IMR-90 (cell line): ENCODE measurements around the gene RALGPS1. TPM values are rescaled to one million over a fixed set of nuclear protein-coding genes. Genes with fewer than 3 reads are reported as not detected.

Source experiments
- ATAC-seq: fragments of 200-7000 bp; cut with Tn5 transposase; 2 replicates; pipeline ENCODE4 v1.9.1; 2020; ENCODE audit warnings: low read depth, mild to moderate bottlenecking, moderate library complexity
- BruUV-seq: library from RNA; stranded (reverse); fragments of 400-500 nt; replicated peaks from 2 replicates; lab custom pipeline; 2021; lab: Mats Ljungman, UMichigan
- CTCF ChIA-PET: fragments of 300-600 bp; formaldehyde crosslinking; extraction: SDS; loops from one replicate; lab custom pipeline; 2021; ENCODE audit warnings: antibody characterized with exemption; lab: Yijun Ruan, JAX
- POLR2A ChIA-PET: fragments of 300-600 bp; sonication (Branson Sonifier 250); formaldehyde crosslinking; loops from one replicate; lab custom pipeline; 2022; ENCODE audit warnings: antibody characterized with exemption; ENCODE audit not compliant: unreplicated experiment; lab: Charles Lee
- DNase-seq: peaks from one replicate; pipeline ENCODE4 v3.0.0; 2013
- H2AFZ ChIP-seq: replicated peaks from 2 replicates; pipeline ENCODE3; 2013; ENCODE audit warnings: low read length, mild to moderate bottlenecking; ENCODE audit not compliant: poor library complexity
- H2AK5ac ChIP-seq: 2 replicates; pipeline ENCODE4 v1.6.1; 2013; ENCODE audit warnings: low read depth, low read length, inconsistent platforms
- H2AK9ac ChIP-seq: replicated peaks from 2 replicates; pipeline ENCODE3; 2013; ENCODE audit warnings: mild to moderate bottlenecking, low read depth, low read length, moderate library complexity; ENCODE audit not compliant: poor library complexity
- H2BK120ac ChIP-seq: 2 replicates; pipeline ENCODE4 v1.6.1; 2013; ENCODE audit warnings: low read depth, low read length, inconsistent platforms
- H2BK15ac ChIP-seq: 3 replicates; pipeline ENCODE4 v1.6.1; 2013; ENCODE audit warnings: low read depth, low read length, inconsistent platforms
- H2BK20ac ChIP-seq: 2 replicates; pipeline ENCODE4 v1.6.1; 2013; ENCODE audit warnings: low read depth, mild to moderate bottlenecking, inconsistent platforms, low read length, moderate library complexity
- H2BK5ac ChIP-seq: 2 replicates; pipeline ENCODE4 v1.6.1; 2013; ENCODE audit warnings: mild to moderate bottlenecking, low read depth, low read length, inconsistent platforms; ENCODE audit not compliant: poor library complexity, severe bottlenecking
- H3K14ac ChIP-seq: replicated peaks from 2 replicates; pipeline ENCODE4 v1.6.1; 2013; ENCODE audit warnings: low read depth, low read length, inconsistent platforms
- H3K18ac ChIP-seq: 2 replicates; pipeline ENCODE4 v1.6.1; 2013; ENCODE audit warnings: low read depth, low read length, control low read depth
- H3K23ac ChIP-seq: 2 replicates; pipeline ENCODE4 v1.6.1; 2013; ENCODE audit warnings: low read depth, low read length, inconsistent platforms
- H3K27ac ChIP-seq: 2 replicates; pipeline ENCODE4 v1.5.1; 2013; ENCODE audit warnings: mild to moderate bottlenecking, control low read depth, low read length; ENCODE audit not compliant: insufficient read depth
- H3K27me3 ChIP-seq: 2 replicates; pipeline ENCODE4 v1.6.1; 2013; ENCODE audit warnings: low read length; ENCODE audit not compliant: control insufficient read depth, insufficient read depth
- H3K36me3 ChIP-seq: 2 replicates; pipeline ENCODE4 v1.6.1; 2013; ENCODE audit warnings: low read length, mixed read lengths; ENCODE audit not compliant: control insufficient read depth, insufficient read depth
- H3K4ac ChIP-seq: 2 replicates; pipeline ENCODE4 v1.6.1; 2013; ENCODE audit warnings: low read depth, low read length, inconsistent platforms
- H3K4me1 ChIP-seq: 2 replicates; pipeline ENCODE4 v1.6.1; 2013; ENCODE audit warnings: low read length, mixed read lengths; ENCODE audit not compliant: control insufficient read depth, insufficient read depth
- H3K4me2 ChIP-seq: 2 replicates; pipeline ENCODE4 v1.6.1; 2013; ENCODE audit warnings: low read depth, mild to moderate bottlenecking, control low read depth, low read length, moderate library complexity
- H3K4me3 ChIP-seq: 2 replicates; pipeline ENCODE4 v1.5.1; 2013; ENCODE audit warnings: low read depth, mild to moderate bottlenecking, control low read depth, low read length, moderate library complexity; ENCODE audit not compliant: insufficient read depth
- H3K56ac ChIP-seq: 2 replicates; pipeline ENCODE4 v1.6.1; 2013; ENCODE audit warnings: low read length, inconsistent platforms; ENCODE audit not compliant: insufficient read depth; ENCODE audit errors: extremely low read depth
- H3K79me1 ChIP-seq, 2 experiments: 2 replicates each; pipeline ENCODE4 v1.6.1; 2013; ENCODE audit warnings: low read length in 2 of 2, inconsistent platforms in 1 of 2, low read depth in 1 of 2
- H3K9ac ChIP-seq: 2 replicates; pipeline ENCODE4 v1.6.1; 2013; ENCODE audit warnings: low read depth, low read length, control low read depth
- H3K9me1 ChIP-seq: 2 replicates; pipeline ENCODE4 v1.6.1; 2013; ENCODE audit warnings: low read length, inconsistent platforms; ENCODE audit not compliant: insufficient read depth
- H3K9me3 ChIP-seq: 2 replicates; pipeline ENCODE4 v1.6.1; 2013; ENCODE audit warnings: low read length; ENCODE audit not compliant: control insufficient read depth, insufficient read depth
- H4K20me1 ChIP-seq: 2 replicates; pipeline ENCODE4 v1.6.1; 2013; ENCODE audit warnings: low read length, inconsistent platforms; ENCODE audit not compliant: insufficient read depth
- H4K5ac ChIP-seq: 2 replicates; pipeline ENCODE4 v1.6.1; 2013; ENCODE audit warnings: mild to moderate bottlenecking, low read depth, low read length, control low read depth
- H4K8ac ChIP-seq, 2 experiments: 2 replicates each; pipeline ENCODE4 v1.6.1; 2013; ENCODE audit warnings: low read depth in 2 of 2, low read length in 2 of 2, control low read depth in 1 of 2, inconsistent platforms in 1 of 2
- H4K91ac ChIP-seq: 2 replicates; pipeline ENCODE4 v1.6.1; 2013; ENCODE audit warnings: low read depth, low read length, inconsistent platforms; ENCODE audit not compliant: insufficient read depth
- BHLHE40 ChIP-seq: fragments of 150-350 bp; IDR thresholded peaks from 2 replicates; pipeline ENCODE4 v1.6.1; 2016; ENCODE audit warnings: mild to moderate bottlenecking, low read depth, low read length
- FOS ChIP-seq: fragments of 150-350 bp; IDR thresholded peaks from 2 replicates; pipeline ENCODE4 v1.6.1; 2016; ENCODE audit warnings: low read depth, low read length
- MAFK ChIP-seq: IDR thresholded peaks from 2 replicates; pipeline ENCODE4 v1.6.1; 2012; ENCODE audit warnings: low read depth, low read length, improper control_type of control experiment
- MAZ ChIP-seq: IDR thresholded peaks from 2 replicates; pipeline ENCODE4 v1.6.1; 2012; ENCODE audit warnings: low read depth, mild to moderate bottlenecking, low read length, improper control_type of control experiment, moderate library complexity, borderline replicate concordance
- MXI1 ChIP-seq: IDR thresholded peaks from 2 replicates; pipeline ENCODE4 v1.6.1; 2012; ENCODE audit warnings: low read depth, mild to moderate bottlenecking, low read length, moderate library complexity, borderline replicate concordance
- NFE2L2 ChIP-seq: fragments of 150-350 bp; IDR thresholded peaks from 2 replicates; pipeline ENCODE4 v1.6.1; 2016; ENCODE audit warnings: low read depth, mild to moderate bottlenecking, low read length
- POLR2A ChIP-seq: IDR thresholded peaks from 2 replicates; pipeline ENCODE4 v1.6.1; 2012; ENCODE audit warnings: mild to moderate bottlenecking, low read depth, low read length
- RCOR1 ChIP-seq: IDR thresholded peaks from 2 replicates; pipeline ENCODE4 v1.6.1; 2012; ENCODE audit warnings: mild to moderate bottlenecking, low read length, improper control_type of control experiment; ENCODE audit not compliant: insufficient replicate concordance
- RFX5 ChIP-seq: IDR thresholded peaks from 2 replicates; pipeline ENCODE4 v1.8.0; 2012; ENCODE audit warnings: low read depth, mild to moderate bottlenecking, low read length, moderate library complexity
- WGBS, 2 experiments: methylation state at CpG; one replicate each; pipeline versions ENCODE4 v1.1.5 to v1.1.7; 2013; ENCODE audit warnings: missing lambda C conversion rate in 2 of 2; ENCODE audit not compliant: insufficient read length in 1 of 2; ENCODE audit errors: extremely low coverage in 2 of 2; 5-methylcytosine and 5-hydroxymethylcytosine counted together
- dilution Hi-C: fragments of 300-500 bp; cut with HindIII; formaldehyde crosslinking; loops from one replicate; pipeline ENCODE4 v1.14.3; 2018; ENCODE audit warnings: low sequenced_read_pairs; ENCODE audit not compliant: unreplicated experiment
- in situ Hi-C: fragments of 300-500 bp; cut with MboI; formaldehyde crosslinking; loops from 3 replicates; pipeline ENCODE4 v1.14.3; 2019; ENCODE audit warnings: low sequenced_read_pairs, inconsistent platforms, mixed read lengths
- intact Hi-C: fragments of 100-400 bp; cut with micrococcal nuclease; formaldehyde crosslinking; loops from 2 replicates; pipeline ENCODE4 v1.10.0; 2022
- polyA plus RNA-seq, 3 experiments: library from polyadenylated mRNA; depleted of rRNA; stranded (reverse); fragments of >200 nt; gene quantifications; 2 replicates each; pipeline ENCODE4 v1.2.3, GENCODE V29; 2012; ENCODE audit warnings: low replicate concordance in 1 of 3
- total RNA-seq: library from RNA; depleted of rRNA; stranded (reverse); fragments of >200 nt; gene quantifications from 2 replicates; pipeline ENCODE4 v1.2.3, GENCODE V29; 2012
- TF ChIP-seq, protein P1 (sequence below): fragments of 150-350 bp; IDR thresholded peaks from 2 replicates; pipeline ENCODE4 v1.6.1; 2016; ENCODE audit warnings: low read depth, mild to moderate bottlenecking, low read length, moderate library complexity, borderline replicate concordance
- TF ChIP-seq, protein P2 (sequence below): conservative IDR thresholded peaks from 2 replicates; pipeline ENCODE4 v1.5.1; 2012; ENCODE audit warnings: mild to moderate bottlenecking, low read depth, low read length, improper control_type of control experiment

RALGPS1 gene
- total and polyA plus RNA-seq, 2 of the 4 experiments (the other 2 are of a cell fraction) = 0.90 to 2.8 TPM

DNA sequence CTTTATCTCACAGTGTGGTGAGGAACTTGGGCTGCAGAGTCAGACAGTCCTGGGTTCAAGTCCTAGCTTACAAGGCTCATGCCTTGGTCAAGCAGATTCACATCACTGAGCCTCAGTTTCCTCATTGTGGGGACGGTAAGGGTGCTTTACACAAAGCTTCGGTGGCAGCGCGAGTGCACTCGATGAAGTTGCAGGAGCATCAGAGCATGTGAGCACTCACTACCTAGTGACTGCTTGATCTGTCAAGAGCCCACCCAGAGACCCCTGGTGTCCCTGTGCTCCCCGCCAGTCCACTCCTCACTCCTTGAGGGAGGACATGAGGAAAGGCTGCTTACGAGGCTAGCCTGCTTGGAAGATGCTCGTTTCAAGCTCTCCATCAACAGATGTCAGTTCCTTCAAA, 293.8 kb downstream of the RALGPS1 start:
- Histone ChIP-seq H3K36me3 (no peaks in the 10 kb centered on the region), H2AFZ (no peak overlapping the region), H4K91ac (no peak overlapping the region), H3K27me3 (peaks cover 13% of the 10 kb centered on the region), H2BK15ac (no peak overlapping the region), H3K27ac (no peak overlapping the region), H2BK5ac (no peak overlapping the region), H2BK120ac (no peak overlapping the region), H3K4me3 (no peak overlapping the region), H3K23ac (no peak overlapping the region), H3K79me1 (no peaks in the 10 kb centered on the region), H3K56ac (no peak overlapping the region), H3K18ac (no peak overlapping the region), H2BK20ac (no peak overlapping the region), H4K5ac (no peak overlapping the region), H3K9me3 (no peaks in the 10 kb centered on the region), H3K4me1 (peaks cover 2% of the 10 kb centered on the region; the same call in 1 of the 2 replicates), H4K8ac (no peak overlapping the region), H2AK9ac (peak overlapping the region; percentile 11), H4K20me1 (no peaks in the 10 kb centered on the region), H2AK5ac (no peak overlapping the region), H3K9me1 (peaks cover 4% of the 10 kb centered on the region; the same call in 1 of the 2 replicates), H3K14ac (no peak overlapping the region), H3K4me2 (no peak overlapping the region), H3K4ac (no peak overlapping the region), H3K9ac (no peak overlapping the region)
- ChIA-PET CTCF (no interaction called here), POLR2A (no interaction called here)
- WGBS, 2 experiments = 95% methylated on average over 5 of the region's 8 CpGs; no CpG with 5 or more reads in 1 of the 2 experiments
- DNase-seq = no peak
- TF ChIP-seq, protein P1, sequence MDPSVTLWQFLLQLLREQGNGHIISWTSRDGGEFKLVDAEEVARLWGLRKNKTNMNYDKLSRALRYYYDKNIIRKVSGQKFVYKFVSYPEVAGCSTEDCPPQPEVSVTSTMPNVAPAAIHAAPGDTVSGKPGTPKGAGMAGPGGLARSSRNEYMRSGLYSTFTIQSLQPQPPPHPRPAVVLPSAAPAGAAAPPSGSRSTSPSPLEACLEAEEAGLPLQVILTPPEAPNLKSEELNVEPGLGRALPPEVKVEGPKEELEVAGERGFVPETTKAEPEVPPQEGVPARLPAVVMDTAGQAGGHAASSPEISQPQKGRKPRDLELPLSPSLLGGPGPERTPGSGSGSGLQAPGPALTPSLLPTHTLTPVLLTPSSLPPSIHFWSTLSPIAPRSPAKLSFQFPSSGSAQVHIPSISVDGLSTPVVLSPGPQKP = no peak
- TF ChIP-seq BHLHE40 = no peak
- no peak for TF ChIP-seq MXI1
- TF ChIP-seq, protein P2, sequence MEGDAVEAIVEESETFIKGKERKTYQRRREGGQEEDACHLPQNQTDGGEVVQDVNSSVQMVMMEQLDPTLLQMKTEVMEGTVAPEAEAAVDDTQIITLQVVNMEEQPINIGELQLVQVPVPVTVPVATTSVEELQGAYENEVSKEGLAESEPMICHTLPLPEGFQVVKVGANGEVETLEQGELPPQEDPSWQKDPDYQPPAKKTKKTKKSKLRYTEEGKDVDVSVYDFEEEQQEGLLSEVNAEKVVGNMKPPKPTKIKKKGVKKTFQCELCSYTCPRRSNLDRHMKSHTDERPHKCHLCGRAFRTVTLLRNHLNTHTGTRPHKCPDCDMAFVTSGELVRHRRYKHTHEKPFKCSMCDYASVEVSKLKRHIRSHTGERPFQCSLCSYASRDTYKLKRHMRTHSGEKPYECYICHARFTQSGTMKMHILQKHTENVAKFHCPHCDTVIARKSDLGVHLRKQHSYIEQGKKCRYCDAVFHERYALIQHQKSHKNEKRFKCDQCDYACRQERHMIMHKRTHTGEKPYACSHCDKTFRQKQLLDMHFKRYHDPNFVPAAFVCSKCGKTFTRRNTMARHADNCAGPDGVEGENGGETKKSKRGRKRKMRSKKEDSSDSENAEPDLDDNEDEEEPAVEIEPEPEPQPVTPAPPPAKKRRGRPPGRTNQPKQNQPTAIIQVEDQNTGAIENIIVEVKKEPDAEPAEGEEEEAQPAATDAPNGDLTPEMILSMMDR = no peak
- no peak for TF ChIP-seq MAFK
- TF ChIP-seq MAZ = no peak
- TF ChIP-seq NFE2L2 = no peak
- TF ChIP-seq POLR2A = no peak
- no peak for TF ChIP-seq RCOR1
- TF ChIP-seq RFX5 = no peak
- no peak for TF ChIP-seq FOS
- ATAC-seq = no peak
- in situ Hi-C loops (no loop called here), dilution Hi-C loops (no loop called here), intact Hi-C loops (loop anchor here (10.0 kb wide), 1 partner anchor 716 kb away; no protein-coding TSS in a partner anchor)
- BruUV-seq = no TSS peak
